H1 (cell line): ENCODE data around the gene HOXD1. TPM values are rescaled to one million over a fixed set of nuclear protein-coding genes. Genes with fewer than 3 reads are reported as not detected.

Source experiments
- ASH2L ChIP-seq: fragments of 200-600, 300-600 bp; sonication (generic); IDR thresholded peaks from one replicate; pipeline ENCODE4 v1.7.1; 2017; ENCODE audit warnings: low read length
- BACH1 ChIP-seq: IDR thresholded peaks from 2 replicates; pipeline ENCODE4 v1.6.1; 2012; ENCODE audit warnings: low read length, improper control_type of control experiment
- BRCA1 ChIP-seq: IDR thresholded peaks from 2 replicates; pipeline ENCODE4 v1.6.1; 2012; ENCODE audit warnings: low read depth, low read length, improper control_type of control experiment
- CREB1 ChIP-seq: IDR thresholded peaks from 2 replicates; pipeline ENCODE4 v1.6.1; 2012; ENCODE audit warnings: inconsistent platforms
- EZH2 ChIP-seq: fragments of 200-600 bp; sonication (generic); IDR thresholded peaks from 2 replicates; pipeline ENCODE4 v1.7.1; 2012; ENCODE audit warnings: low read depth, mild to moderate bottlenecking, moderate library complexity, low read length, inconsistent platforms; ENCODE audit not compliant: severe bottlenecking
- FOSL1 ChIP-seq: IDR thresholded peaks from 2 replicates; pipeline ENCODE4 v1.6.1; 2011; ENCODE audit warnings: mild to moderate bottlenecking, low read depth, low read length, moderate library complexity; ENCODE audit not compliant: insufficient read depth
- JUN ChIP-seq: IDR thresholded peaks from 2 replicates; pipeline ENCODE4 v1.6.1; 2011; ENCODE audit warnings: low read depth, mild to moderate bottlenecking, improper control_type of control experiment, low read length
- KDM4A ChIP-seq: IDR thresholded peaks from one replicate; pipeline ENCODE4 v1.7.1; 2012; ENCODE audit warnings: low read depth, mild to moderate bottlenecking, moderate library complexity, low read length, inconsistent platforms; ENCODE audit not compliant: severe bottlenecking
- RAD21 ChIP-seq, 2 experiments: IDR thresholded peaks in 1 of 2; conservative IDR thresholded peaks in 1 of 2; 2 replicates each; pipeline ENCODE4 v1.6.1; 2011; ENCODE audit warnings: low read depth in 2 of 2, low read length in 2 of 2, improper control_type of control experiment in 1 of 2, inconsistent platforms in 1 of 2, mild to moderate bottlenecking in 1 of 2, moderate library complexity in 1 of 2
- SRF ChIP-seq: IDR thresholded peaks from 2 replicates; pipeline ENCODE4 v1.6.1; 2011; ENCODE audit warnings: mild to moderate bottlenecking, low read depth, low read length, moderate library complexity
- TAF1 ChIP-seq: IDR thresholded peaks from 2 replicates; pipeline ENCODE4 v1.6.1; 2011; ENCODE audit warnings: mild to moderate bottlenecking, low read depth, low read length
- TBP ChIP-seq: IDR thresholded peaks from 2 replicates; pipeline ENCODE4 v1.6.1; 2011; ENCODE audit warnings: low read depth, low read length, improper control_type of control experiment
- TCF12 ChIP-seq: IDR thresholded peaks from 2 replicates; pipeline ENCODE4 v1.6.1; 2011; ENCODE audit warnings: low read depth, mild to moderate bottlenecking, low read length
- ZNF274 ChIP-seq: IDR thresholded peaks from 2 replicates; pipeline ENCODE4 v1.7.0; 2012; ENCODE audit warnings: low read length, borderline replicate concordance; ENCODE audit errors: extremely low read depth
- polyA plus RNA-seq, 7 experiments: library from polyadenylated mRNA; depleted of rRNA in 3 of 7; stranded (reverse) in 5 of 7; unstranded in 2 of 7; fragments of >200 nt in 5 of 7; fragments of 200-250 nt in 2 of 7; gene quantifications; 1 replicate in 5 of 7; 2 replicates in 1 of 7; 4 replicates in 1 of 7; pipeline versions ENCODE4 v1.2.1 to v1.2.3, GENCODE V29; 2011 to 2013; ENCODE audit warnings: missing spikeins in 2 of 7, mixed read lengths in 2 of 7
- total RNA-seq: library from RNA; stranded (reverse); fragmentation: NEBNext Ultra II Directional; extraction: Animal tissue kit (Norgen Biotek cat#: 25700); gene quantifications from 2 replicates; pipeline ENCODE4 v1.2.1, GENCODE V29; 2021
- TF ChIP-seq, protein P1 (sequence below): IDR thresholded peaks from 2 replicates; pipeline ENCODE4 v1.6.1; 2012; ENCODE audit warnings: inconsistent platforms
- TF ChIP-seq, protein P2 (sequence below): IDR thresholded peaks from 2 replicates; pipeline ENCODE4 v1.6.1; 2012; ENCODE audit warnings: inconsistent platforms
- TF ChIP-seq, protein P3 (sequence below), 3 experiments: IDR thresholded peaks; 1 replicate in 2 of 3; 2 replicates in 1 of 3; pipeline versions ENCODE4 v1.5.1 to v1.6.1; 2011; ENCODE audit warnings: low read length in 3 of 3, mild to moderate bottlenecking in 3 of 3, inconsistent platforms in 2 of 3, low read depth in 1 of 3, moderate library complexity in 1 of 3; ENCODE audit not compliant: insufficient read depth in 1 of 3; ENCODE audit errors: control extremely low read depth in 1 of 3

The HOXD1 gene
- total and polyA plus RNA-seq, 2 of the 8 experiments (the other 6 are each of a cell fraction or from before 2014, with no cell fraction given): 0.03 TPM; not detected in 1

DNA sequence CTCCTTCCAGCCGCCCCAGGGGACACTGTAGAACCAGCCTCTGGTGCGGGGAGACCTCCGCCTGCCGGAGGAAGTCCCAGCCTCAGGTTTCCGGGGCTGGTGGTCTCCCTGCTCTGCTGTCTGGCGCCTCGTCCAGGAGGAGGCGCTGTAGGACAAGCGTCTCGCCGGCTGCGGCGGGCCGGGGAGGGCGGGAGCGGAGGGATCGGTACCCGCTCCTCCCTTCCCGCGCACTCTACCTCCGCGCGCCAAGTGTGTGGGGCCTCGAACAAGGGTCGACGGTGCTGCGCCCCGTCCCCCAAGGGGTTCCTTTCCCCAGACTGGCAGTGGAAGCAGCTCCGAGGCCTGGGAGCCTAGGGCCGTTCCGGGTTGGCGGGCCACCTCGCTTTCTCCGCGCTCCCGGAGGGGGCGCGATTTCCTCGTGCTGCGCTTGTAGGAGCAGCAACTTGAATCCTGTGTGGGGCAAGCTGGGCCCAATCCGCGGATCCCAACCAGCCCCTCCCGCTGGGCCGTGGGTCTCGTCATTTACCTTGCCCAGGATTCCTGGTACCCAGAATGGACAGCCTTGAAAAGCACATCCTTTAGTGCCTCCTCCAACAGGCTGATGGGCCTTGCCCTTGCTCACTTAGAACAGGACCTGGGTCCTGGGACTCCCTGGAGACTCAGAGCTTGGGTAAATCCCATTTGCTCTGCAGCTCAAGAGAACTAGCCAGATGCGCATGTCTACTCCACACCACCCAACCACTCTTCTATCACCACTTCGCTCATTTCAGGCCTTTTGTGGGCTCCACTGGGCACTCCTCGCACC, 47.8 kb upstream of the HOXD1 start (continued):
- peak; percentile 100 for TF ChIP-seq KDM4A
- TF ChIP-seq, protein P1, sequence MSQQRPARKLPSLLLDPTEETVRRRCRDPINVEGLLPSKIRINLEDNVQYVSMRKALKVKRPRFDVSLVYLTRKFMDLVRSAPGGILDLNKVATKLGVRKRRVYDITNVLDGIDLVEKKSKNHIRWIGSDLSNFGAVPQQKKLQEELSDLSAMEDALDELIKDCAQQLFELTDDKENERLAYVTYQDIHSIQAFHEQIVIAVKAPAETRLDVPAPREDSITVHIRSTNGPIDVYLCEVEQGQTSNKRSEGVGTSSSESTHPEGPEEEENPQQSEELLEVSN: peak; percentile 98
- TF ChIP-seq EZH2: peak; percentile 30
- no peak for TF ChIP-seq TBP
- TF ChIP-seq, protein P2, sequence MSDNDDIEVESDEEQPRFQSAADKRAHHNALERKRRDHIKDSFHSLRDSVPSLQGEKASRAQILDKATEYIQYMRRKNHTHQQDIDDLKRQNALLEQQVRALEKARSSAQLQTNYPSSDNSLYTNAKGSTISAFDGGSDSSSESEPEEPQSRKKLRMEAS: peak; percentile 85
- no peak for TF ChIP-seq BACH1
- TF ChIP-seq FOSL1: no peak
- TF ChIP-seq RAD21 (IDR thresholded peaks at IDR 0.05 in 1 of 2, conservative IDR thresholded peaks at IDR 0.05 in 1 of 2; ENCODE audit: low read depth in 2 of 2, low read length in 2 of 2): peak; percentile 96
- TF ChIP-seq SRF: no peak
- TF ChIP-seq TAF1: no peak
- TF ChIP-seq BRCA1: no peak
- no peak for TF ChIP-seq JUN
- TF ChIP-seq TCF12: no peak
- TF ChIP-seq ASH2L: peak; percentile 45
- no peak for TF ChIP-seq ZNF274
- no peak for TF ChIP-seq CREB1
- TF ChIP-seq, protein P3, sequence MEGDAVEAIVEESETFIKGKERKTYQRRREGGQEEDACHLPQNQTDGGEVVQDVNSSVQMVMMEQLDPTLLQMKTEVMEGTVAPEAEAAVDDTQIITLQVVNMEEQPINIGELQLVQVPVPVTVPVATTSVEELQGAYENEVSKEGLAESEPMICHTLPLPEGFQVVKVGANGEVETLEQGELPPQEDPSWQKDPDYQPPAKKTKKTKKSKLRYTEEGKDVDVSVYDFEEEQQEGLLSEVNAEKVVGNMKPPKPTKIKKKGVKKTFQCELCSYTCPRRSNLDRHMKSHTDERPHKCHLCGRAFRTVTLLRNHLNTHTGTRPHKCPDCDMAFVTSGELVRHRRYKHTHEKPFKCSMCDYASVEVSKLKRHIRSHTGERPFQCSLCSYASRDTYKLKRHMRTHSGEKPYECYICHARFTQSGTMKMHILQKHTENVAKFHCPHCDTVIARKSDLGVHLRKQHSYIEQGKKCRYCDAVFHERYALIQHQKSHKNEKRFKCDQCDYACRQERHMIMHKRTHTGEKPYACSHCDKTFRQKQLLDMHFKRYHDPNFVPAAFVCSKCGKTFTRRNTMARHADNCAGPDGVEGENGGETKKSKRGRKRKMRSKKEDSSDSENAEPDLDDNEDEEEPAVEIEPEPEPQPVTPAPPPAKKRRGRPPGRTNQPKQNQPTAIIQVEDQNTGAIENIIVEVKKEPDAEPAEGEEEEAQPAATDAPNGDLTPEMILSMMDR (IDR thresholded peaks at IDR 0.05; ENCODE audit: control extremely low read depth in 1 of 3, insufficient read depth in 1 of 3, low read depth in 1 of 3, low read length in 3 of 3): peak; percentile 84 to 96 (median 93)
- TF ChIP-seq, all 59 proteins: peak for 14
